Central memory CD8-positive, alpha-beta T cell (primary cell): ENCODE results near the gene FGF7.
A peak's percentile ranks its signal among the peaks of the same experiment; 100 is the strongest.
"Not testable (repeated sequence)": the region's sequence is repeated elsewhere in the genome, so short reads cannot be mapped to it uniquely, and the experiment has no call there.

Source experiments
- ATAC-seq: fragments of 150-1000 bp; cut with Tn5 transposase; replicated peaks from 2 replicates; pipeline ENCODE4 v1.10.0; 2022; ENCODE audit warnings: mild to moderate bottlenecking, moderate FRiP score, moderate number of reproducible peaks; ENCODE audit not compliant: poor library complexity, severe bottlenecking; ENCODE audit errors: extremely low read depth
- DNase-seq, 2 donors: peaks; one replicate each; pipeline ENCODE4 v3.0.0; 2021; ENCODE audit warnings: low spot score in 2 of 2
- H3K27ac Mint-ChIP-seq: one replicate; pipeline ENCODE4 v1.8.0; 2022; ENCODE audit warnings: low read depth, mild to moderate bottlenecking, moderate library complexity, mixed read lengths
- H3K27me3 Mint-ChIP-seq: one replicate; pipeline ENCODE4 v1.8.0; 2022; ENCODE audit warnings: mixed read lengths
- H3K36me3 Mint-ChIP-seq: one replicate; pipeline ENCODE4 v1.8.0; 2022; ENCODE audit warnings: mild to moderate bottlenecking, moderate library complexity, mixed read lengths; ENCODE audit not compliant: insufficient read depth
- H3K4me1 Mint-ChIP-seq: one replicate; pipeline ENCODE4 v1.8.0; 2022; ENCODE audit warnings: mixed read lengths
- H3K4me3 Mint-ChIP-seq: one replicate; pipeline ENCODE4 v1.8.0; 2022; ENCODE audit warnings: mild to moderate bottlenecking, moderate library complexity, mixed read lengths
- H3K9me3 Mint-ChIP-seq: one replicate; pipeline ENCODE4 v1.8.0; 2022; ENCODE audit warnings: mixed read lengths

The FGF7 gene

GRCh38 chr15:49423021-49423420, at the start of gene FGF7:
Gene FGF7, plus strand, starts transcription at chr15:49423242. Its CDS starts 1,056 bp downstream, at chr15:49424298.
- peaks cover 9% of the 10 kb centered on the region for H3K27me3 Mint-ChIP-seq
- DNase-seq: no peak
- H3K27ac Mint-ChIP-seq: peak within 1 kb of the TSS; percentile 63
- no peaks in the 10 kb centered on the region for H3K9me3 Mint-ChIP-seq
- peak within 1 kb of the TSS; percentile 6 for H3K4me3 Mint-ChIP-seq
- peaks cover 4% of the 10 kb centered on the region for H3K4me1 Mint-ChIP-seq
- ATAC-seq: no peak
- peaks cover 2% of the 10 kb centered on the region for H3K36me3 Mint-ChIP-seq

DNA sequence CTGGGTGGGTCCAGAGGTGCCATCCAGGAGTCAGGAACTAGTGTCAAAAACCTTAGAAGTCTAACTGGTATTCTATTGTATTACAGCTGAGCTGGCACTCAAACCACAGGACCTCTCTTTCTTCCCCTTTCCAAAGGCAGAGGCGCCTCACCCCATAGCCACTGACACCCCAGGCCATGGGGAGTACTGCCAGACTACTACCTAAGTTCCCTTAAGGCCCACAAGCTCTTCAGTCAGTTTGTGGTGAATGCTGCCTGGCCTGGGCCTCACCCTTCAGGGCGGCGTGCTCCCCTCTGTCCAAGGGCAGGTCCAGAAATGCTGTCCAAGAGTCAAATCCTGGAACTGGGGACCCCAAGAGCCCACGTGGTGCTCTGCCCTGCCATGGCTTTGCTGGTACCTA, 43.0 kb upstream of the FGF7 start:
- ATAC-seq (no peak), DNase-seq (no peak)
- Mint-ChIP-seq H3K36me3 (no peaks in the 10 kb centered on the region), H3K9me3 (no peaks in the 10 kb centered on the region), H3K4me3 (no peak overlapping the region), H3K27ac (no peak overlapping the region), H3K27me3 (peaks cover 7% of the 10 kb centered on the region), H3K4me1 (no peaks in the 10 kb centered on the region)

- H3K27me3 Mint-ChIP-seq: peaks cover 16% of the 10 kb centered on the region
- DNase-seq (no peak), ATAC-seq (no peak)
- H3K4me3 Mint-ChIP-seq: no peak overlapping the region
- H3K4me1 Mint-ChIP-seq: no peaks in the 10 kb centered on the region
- no peak overlapping the region for H3K27ac Mint-ChIP-seq
- no peaks in the 10 kb centered on the region for H3K36me3 Mint-ChIP-seq
- no peaks in the 10 kb centered on the region for H3K9me3 Mint-ChIP-seq
Observed at GRCh38 chr15:49380912-49381311, 42.1 kb upstream of the FGF7 start.

GRCh38 chr15:49382394-49382793, 40.6 kb upstream of the FGF7 start:
- DNase-seq: no peak
- Mint-ChIP-seq H3K9me3 (no peaks in the 10 kb centered on the region), H3K27me3 (peaks cover 30% of the 10 kb centered on the region), H3K36me3 (no peaks in the 10 kb centered on the region), H3K4me1 (no peaks in the 10 kb centered on the region), H3K27ac (no peak overlapping the region), H3K4me3 (no peak overlapping the region)
- ATAC-seq: no peak

- no peaks in the 10 kb centered on the region for H3K36me3 Mint-ChIP-seq
- H3K9me3 Mint-ChIP-seq: no peaks in the 10 kb centered on the region
- H3K4me3 Mint-ChIP-seq: no peak overlapping the region
- H3K4me1 Mint-ChIP-seq: no peaks in the 10 kb centered on the region
- DNase-seq: no peak
- ATAC-seq: no peak
- H3K27ac Mint-ChIP-seq: no peak overlapping the region
- peaks cover 39% of the 10 kb centered on the region for H3K27me3 Mint-ChIP-seq
Observed at GRCh38 chr15:49383266-49383665, 39.8 kb upstream of the FGF7 start.

DNA sequence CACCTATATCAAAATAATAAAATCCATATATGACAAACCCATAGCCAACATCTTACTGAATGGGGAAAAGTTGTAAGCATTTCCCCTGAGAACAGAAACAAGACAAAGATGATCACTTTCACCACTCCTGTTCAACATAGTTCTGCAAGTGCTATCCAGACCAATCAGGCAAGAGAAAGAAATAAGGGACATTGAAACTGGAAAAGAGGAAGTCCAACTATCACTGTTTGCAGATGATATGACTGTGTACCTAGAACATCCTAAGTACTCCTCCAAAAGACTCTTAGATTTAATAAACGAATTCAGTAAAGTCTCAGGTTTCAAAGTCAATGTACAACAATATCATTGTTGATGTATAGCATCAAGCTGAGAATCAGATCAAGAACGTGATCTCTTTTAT, 35.6 kb upstream of the FGF7 start:
- H3K27ac Mint-ChIP-seq: no peak overlapping the region
- no peak overlapping the region for H3K4me3 Mint-ChIP-seq
- H3K9me3 Mint-ChIP-seq: no peaks in the 10 kb centered on the region
- DNase-seq: no peak
- no peaks in the 10 kb centered on the region for H3K4me1 Mint-ChIP-seq
- peaks cover 54% of the 10 kb centered on the region for H3K27me3 Mint-ChIP-seq
- no peaks in the 10 kb centered on the region for H3K36me3 Mint-ChIP-seq
- ATAC-seq: no peak

- not testable (repeated sequence) for H3K27ac Mint-ChIP-seq, DNase-seq, H3K4me3 Mint-ChIP-seq, H3K4me1 Mint-ChIP-seq, H3K9me3 Mint-ChIP-seq, H3K36me3 Mint-ChIP-seq, ATAC-seq
- H3K27me3 Mint-ChIP-seq: peaks cover 32% of the 10 kb centered on the region
Observed at GRCh38 chr15:49402515-49403296, 20.3 kb upstream of the FGF7 start.

- no peak for ATAC-seq
- peaks cover 7% of the 10 kb centered on the region for H3K9me3 Mint-ChIP-seq
- H3K27ac Mint-ChIP-seq: no peak overlapping the region
- peaks cover 62% of the 10 kb centered on the region for H3K27me3 Mint-ChIP-seq
- DNase-seq: no peak
- no peaks in the 10 kb centered on the region for H3K36me3 Mint-ChIP-seq
- no peak overlapping the region for H3K4me3 Mint-ChIP-seq
- H3K4me1 Mint-ChIP-seq: no peaks in the 10 kb centered on the region
Observed at GRCh38 chr15:49406352-49407118, 16.5 kb upstream of the FGF7 start.

DNA sequence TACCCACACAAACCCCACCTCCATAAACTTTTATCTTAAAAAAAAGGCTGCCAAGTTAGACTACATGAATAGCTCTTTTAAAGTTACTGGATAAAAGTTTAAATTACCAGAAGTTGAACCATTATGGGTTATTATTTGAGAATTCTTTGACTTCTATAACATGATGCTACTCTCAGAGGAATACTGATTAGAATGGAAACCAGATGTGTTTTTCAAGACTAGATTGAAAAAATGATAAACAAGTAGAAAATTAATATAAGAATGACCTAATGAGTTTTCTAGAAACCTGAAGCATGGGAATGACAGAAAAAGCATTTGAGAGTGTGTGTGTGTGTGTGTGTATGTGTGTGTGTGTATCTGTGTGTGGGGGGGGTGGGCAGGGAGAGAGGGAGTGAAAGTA, 12.4 kb upstream of the FGF7 start:
- no peak overlapping the region for H3K27ac Mint-ChIP-seq
- H3K4me1 Mint-ChIP-seq: no peaks in the 10 kb centered on the region
- peaks cover 63% of the 10 kb centered on the region for H3K27me3 Mint-ChIP-seq
- DNase-seq: no peak
- no peaks in the 10 kb centered on the region for H3K36me3 Mint-ChIP-seq
- no peak for ATAC-seq
- H3K4me3 Mint-ChIP-seq: no peak overlapping the region
- H3K9me3 Mint-ChIP-seq: no peaks in the 10 kb centered on the region

GRCh38 chr15:49412797-49413196, 10.2 kb upstream of the FGF7 start:
- ATAC-seq (no peak), DNase-seq (no peak)
- Mint-ChIP-seq H3K9me3 (no peaks in the 10 kb centered on the region), H3K27me3 (peaks cover 76% of the 10 kb centered on the region), H3K4me3 (no peak overlapping the region), H3K27ac (no peak overlapping the region), H3K36me3 (no peaks in the 10 kb centered on the region), H3K4me1 (no peaks in the 10 kb centered on the region)

DNA sequence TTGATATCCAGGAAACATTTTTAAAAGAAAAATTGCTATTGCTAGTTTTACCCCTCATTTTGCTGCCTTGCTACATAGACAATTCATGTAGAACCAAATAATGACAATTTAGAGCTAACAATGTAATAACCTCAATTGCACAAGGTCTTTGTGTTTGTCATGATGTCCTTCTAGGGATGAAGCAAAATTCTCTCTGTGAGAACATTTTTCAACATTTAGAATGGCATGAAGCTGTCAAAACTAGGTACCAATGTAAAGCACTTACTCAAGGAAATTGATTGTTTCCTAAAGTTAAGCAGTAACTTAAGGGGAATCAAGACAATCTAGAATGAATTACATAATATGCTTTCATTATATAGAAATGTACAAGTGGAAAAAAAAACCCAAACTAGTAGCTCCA, 7.9 kb upstream of the FGF7 start:
- no peak for ATAC-seq
- Mint-ChIP-seq H3K4me3 (no peak overlapping the region), H3K36me3 (no peaks in the 10 kb centered on the region), H3K27me3 (peaks cover 59% of the 10 kb centered on the region), H3K9me3 (no peaks in the 10 kb centered on the region), H3K27ac (no peak overlapping the region), H3K4me1 (no peaks in the 10 kb centered on the region)
- DNase-seq: no peak

- no peak for DNase-seq
- Mint-ChIP-seq H3K4me1 (no peaks in the 10 kb centered on the region), H3K36me3 (no peaks in the 10 kb centered on the region), H3K9me3 (no peaks in the 10 kb centered on the region), H3K27ac (no peak overlapping the region), H3K4me3 (no peak overlapping the region), H3K27me3 (peaks cover 54% of the 10 kb centered on the region)
- ATAC-seq: no peak
Observed at GRCh38 chr15:49415638-49416037, 7.4 kb upstream of the FGF7 start.

DNA sequence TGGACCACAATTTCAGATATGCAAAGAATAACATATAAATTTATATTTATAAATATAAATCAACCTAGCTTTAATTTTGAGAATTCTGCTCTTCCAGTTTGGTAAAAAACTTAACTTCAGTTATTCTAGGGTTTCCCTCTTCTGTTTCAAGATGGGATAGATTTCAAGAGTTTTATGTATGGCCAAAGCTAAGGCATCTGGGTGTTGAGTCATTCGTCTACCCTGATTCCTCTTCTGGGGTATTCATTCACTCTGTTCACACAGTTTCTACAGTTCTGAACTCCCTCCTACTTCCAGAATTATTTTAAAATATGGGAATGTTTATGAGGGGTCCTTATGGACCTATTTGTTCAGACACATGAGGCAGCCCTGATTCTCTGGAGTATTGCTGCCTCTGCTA, 4.2 kb upstream of the FGF7 start:
- no peaks in the 10 kb centered on the region for H3K9me3 Mint-ChIP-seq
- ATAC-seq: no peak
- peaks cover 2% of the 10 kb centered on the region for H3K36me3 Mint-ChIP-seq
- DNase-seq: no peak
- peaks cover 35% of the 10 kb centered on the region for H3K27me3 Mint-ChIP-seq
- H3K27ac Mint-ChIP-seq: no peak overlapping the region
- H3K4me3 Mint-ChIP-seq: no peak overlapping the region
- peaks cover 4% of the 10 kb centered on the region for H3K4me1 Mint-ChIP-seq
